Measurements from ENCODE around the gene PIP4K2A.

PIP4K2A gene

DNA sequence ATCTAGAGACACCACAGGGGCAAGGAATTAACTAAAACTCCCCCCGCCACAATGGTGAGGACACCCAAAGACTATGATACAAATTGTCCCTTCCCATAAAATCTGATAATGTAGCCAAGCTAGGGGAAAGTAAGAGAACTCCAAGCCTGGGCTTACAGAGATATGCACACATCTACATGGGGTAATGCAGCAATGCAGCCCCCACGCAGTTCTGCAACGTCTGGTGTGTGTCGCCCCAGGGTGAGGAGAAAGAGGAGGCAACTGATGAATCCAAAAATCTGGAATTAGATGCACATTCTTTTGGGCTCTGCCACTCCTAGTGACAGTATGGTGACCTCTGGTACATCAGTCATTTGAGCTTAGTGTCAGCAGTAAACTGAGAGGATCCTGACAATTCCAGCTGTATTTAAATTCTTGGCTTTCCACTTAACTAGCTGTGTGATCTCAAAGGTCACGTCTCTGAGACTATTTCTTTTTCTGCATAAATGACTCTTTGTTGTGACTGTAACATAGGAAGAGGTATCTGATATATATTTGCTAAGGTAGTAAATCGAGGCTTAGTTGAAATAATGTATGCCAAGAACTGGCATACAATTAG lies 51.5 kb downstream of the PIP4K2A start:
- no peak for DNase-seq

DNA sequence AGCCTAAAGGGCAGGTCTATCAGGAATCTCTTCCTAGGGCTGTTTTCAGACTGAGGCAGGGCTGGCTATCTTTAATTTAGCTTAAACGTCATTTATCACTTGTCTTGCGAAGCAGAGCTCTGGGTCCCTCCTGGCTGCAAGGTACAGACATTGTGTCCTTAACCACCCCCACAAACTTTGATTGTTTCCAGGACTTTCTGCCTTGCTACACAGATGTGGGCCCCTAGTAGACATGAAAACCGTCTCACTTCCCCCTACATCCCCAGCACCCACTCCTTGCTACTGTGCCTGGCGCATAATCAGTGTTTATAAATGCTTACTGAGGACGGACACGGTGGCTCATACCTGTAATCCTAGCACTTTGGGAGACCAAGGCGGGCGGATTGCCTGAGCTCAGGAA lies 54.5 kb downstream of the PIP4K2A start:
- no peak for DNase-seq

DNA sequence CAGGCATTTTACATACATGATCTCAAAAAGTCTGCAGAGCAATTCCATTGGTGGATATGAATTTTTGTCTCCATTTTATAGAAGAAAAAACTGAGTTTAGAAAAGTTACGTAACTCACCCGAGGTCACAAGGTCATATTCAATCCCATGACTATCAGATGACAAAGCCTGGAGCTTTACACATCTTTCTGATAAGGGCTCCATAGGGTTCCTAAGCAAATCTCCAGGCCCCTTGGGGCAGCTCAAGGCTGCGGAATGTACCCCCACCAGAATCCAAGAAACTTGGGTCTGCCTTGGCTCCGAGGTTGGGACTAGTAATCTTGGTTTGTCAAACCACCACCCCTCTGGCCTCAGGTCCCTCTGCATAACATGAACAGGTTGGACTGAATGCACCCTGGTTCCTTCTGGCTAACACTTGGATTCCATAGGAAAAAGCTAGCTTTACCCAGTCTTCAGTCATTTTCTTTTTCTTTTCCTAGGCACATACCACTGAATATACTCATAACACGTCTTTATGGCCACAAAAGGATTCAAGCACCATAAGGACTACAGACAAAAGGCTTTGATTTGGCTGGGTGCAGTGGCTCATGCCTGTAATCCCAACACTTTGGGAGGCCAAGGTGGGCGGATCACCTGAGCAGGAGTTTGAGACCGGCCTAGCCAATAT lies 55.5 kb downstream of the PIP4K2A start:
- no peak for DNase-seq

DNA sequence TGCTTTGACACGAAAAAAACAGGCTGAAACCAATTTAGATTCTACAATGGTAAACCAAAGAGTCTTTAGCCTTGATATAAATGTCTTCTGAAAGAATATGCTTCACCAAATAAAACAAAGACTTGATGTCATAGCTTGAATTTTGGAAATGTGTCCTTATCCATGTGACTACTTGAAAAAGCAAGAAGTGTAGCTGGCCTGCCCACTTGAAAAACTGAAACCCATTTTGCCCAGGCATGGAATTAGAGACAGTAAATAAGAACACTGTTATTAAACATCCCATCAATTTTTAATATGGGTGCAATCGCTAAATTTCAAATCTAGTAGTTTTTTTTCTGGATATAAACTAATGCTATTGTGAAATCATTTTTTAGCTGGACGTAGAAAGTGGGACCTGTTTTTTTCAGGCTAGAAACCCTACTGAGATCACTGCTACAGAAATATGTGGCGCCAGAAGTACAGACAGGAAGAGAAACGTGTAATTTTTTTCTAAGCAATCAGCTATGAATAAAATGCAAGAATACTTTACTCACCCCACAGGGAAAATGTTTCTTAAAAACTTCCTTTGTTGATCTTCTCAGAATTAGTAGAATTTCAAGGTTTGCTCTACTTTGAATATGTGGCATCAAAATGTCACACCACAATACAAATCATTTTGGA lies 56.7 kb downstream of the PIP4K2A start:
- DNase-seq = no peak

DNA sequence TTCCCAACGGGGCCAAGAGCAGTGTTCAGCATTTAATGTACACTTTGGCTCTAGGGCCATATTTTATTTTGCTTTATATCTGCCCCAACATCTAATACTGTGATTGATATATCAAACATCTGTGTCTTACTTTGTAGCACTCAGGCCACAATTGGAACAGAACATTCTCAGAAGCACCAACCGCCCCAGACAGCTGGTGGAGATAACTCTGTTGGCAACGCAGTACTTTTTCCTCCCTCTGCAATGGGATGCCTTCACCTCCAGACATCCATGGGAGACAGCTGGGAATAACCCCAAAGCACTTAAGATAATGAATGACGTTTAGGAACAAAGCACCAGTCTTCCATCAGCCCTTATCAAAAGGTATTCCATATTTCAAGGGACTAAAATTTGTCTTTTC lies 57.4 kb downstream of the PIP4K2A start:
- no peak for DNase-seq

DNA sequence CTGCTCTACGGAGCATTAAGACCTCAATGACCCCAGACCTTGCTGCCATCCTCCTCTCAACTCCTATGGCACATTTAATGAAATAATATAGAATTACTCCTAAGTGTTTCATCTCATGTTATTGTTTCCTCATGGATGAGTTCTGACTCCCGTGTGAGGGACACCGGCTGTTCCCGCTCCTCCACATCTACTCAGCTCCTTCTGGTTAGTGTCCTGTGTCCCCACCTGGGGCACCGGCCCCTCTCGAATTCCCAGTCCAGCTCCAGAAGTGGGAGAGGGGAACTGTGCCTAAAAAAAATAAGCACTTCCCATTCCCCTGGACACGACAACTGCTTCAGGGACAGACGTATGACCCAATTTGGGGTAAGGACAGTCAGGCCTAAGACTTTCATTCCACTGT lies 58.3 kb downstream of the PIP4K2A start:
- DNase-seq = no peak

DNA sequence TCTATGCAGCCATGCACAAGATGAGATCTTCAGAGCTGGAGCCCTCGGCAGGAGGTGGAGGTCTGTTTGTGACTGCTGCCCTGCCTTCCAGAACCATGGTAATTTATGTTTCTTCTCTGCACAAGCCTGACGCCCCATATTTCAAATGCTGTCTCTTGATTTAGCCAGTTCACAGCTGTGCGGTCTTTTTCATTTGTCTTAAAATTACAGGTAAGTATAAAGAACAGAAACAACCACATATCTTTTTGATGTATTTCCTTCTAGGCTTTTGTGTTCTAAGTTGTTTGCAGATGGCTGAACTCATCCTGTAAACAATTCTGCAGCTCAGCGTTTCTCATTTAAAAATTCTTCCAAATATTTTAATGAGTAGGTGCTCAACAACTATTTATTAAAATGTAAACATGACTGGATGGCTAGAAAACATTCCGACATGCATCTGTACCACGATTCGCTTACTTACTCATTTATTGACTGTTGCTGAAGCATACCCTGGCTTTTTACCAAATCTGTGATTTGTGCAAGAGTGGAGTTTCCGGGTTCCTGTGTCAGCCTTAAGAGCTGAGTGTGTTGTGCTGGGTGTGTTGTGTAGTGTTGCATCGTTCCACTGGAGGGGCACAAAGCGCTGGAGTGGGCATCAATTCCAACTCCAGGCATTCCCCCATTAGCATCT lies 58.9 kb downstream of the PIP4K2A start:
- no peak for DNase-seq

DNA sequence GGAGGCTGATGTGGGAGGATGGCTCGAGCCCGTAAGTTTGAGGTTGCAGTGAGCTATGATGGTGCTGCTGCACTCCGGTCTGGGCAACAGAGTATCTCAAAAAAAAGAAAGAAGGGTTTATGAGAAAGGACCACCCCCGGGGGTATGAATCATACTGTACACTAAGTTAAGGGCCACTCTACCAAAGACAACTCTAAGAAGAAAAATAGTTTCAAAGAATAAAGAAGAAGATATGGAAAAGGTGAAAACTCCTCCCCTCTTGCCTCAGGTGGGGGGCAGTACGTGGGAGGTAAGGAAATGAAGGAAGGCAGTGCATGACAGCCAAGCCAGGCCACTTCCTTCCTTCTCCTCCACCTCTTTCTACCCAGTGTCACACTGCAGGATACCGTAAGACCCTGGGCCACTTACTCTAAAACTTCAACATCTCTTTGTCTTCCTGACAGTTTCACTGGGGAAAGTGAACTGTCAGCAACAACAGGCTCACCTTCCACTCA lies 61.3 kb downstream of the PIP4K2A start:
- DNase-seq = peak; percentile 42 to 46

DNA sequence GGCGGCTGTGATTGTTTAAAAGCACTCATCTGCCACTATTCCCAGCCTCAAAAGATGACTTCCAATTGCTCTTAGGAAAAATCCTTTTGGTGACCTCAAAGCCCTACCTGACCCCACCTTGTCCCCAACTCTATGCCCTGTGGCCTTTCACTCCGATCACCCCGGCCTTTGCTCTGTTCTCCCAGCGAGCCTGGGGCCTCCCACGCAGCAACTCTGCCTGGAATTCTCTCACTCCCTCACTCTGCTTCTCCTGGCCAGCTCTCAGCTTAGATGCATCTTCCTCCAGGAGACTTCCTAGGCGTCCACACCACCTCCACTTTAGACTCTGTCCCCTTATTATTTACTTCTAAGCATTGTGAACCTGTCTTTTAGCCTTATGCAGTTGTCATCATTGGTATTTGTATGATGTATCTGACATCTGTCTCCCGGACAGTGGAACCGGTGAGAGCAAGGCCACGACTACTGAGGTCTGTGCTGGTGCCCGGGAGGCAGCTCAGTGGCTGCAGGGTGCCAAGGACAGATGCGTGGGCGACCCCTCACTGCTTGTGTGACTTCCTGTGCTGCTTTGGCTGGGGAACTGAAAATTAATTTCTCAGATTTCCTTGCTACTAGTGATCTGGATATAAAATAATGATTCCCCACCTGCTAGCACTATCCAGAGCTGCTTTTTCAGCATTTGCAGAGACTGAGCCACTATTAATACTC lies 63.0 kb downstream of the PIP4K2A start:
- peak in 1 of 2 donors; percentile 57 for DNase-seq

DNA sequence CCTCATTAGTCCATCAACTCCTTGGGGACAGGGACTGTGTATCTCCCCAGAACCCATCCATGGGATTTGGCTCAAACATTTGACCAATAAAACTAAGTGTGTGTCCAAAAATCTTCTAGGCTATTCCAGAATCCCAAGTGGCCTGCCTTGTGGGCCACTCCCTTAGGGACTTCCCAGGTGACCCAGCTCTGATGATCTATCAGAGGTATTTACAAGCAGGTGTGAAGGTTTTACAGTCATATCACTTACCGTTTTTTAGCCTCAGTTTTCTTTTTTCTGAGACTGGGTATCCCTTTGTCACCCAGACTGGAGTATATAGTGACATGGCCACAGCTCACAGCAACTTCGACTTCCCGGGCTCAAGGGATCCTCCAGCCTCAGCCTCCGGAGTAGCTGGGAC lies 64.4 kb downstream of the PIP4K2A start:
- DNase-seq = no peak

DNA sequence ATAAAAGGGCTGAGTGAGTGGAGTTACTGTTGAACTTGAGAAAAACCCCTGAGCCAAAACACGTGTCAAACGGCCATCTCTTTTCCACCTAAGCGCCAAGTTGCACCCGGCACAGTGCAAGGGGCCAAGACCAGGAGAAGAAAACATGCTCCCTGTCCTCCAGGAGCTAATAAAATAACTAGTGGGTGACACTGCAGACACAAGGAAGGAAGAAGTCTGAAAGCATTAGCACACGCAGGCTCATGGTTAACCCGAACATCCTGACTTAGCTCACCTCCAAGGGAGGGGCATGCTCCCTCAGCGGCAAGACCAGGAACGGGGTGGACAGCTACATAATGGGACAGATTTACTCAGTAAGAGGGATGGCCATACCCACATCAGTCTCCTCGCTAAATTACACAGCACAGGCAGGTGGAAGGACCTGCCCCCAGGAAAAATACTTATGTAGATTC lies 65.0 kb downstream of the PIP4K2A start:
- DNase-seq = peak; percentile 50 to 57

DNA sequence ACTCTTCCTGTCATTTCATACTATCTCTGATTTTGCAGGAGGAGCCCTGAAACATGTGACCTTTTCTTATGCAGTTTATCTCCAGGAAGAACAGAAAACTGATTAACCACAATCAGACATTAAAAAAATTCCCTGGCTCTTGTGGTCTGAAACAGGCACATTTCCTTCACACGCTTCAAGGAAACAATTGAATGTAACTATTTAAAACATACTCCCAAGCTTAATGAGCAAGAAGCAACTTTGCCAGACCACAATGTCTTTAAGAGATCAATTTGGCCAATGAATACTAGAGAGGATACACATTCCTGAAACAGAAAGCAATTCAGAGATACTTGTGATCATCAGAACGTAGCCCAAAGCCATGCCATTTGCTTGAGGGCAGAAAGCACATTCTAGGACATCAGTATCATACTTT lies 65.8 kb downstream of the PIP4K2A start:
- DNase-seq = no peak

DNA sequence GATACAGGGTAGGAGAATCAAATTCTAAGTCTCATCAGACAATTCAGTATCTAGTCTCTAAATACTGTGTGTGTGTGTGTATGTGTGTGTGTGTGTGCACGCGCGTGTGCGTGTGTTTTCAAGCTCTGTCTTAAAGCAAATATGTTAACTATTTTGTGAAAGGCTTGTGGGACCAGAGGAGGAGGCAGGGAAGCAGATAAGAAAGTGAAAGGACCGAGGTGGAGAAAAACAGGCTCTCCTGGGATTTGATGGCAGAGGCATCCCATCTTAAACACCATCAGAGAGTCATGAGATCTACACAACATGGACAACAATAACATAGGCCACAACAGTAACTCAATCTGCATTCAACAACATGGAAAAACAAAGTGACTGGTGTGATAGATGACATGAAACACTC lies 67.1 kb downstream of the PIP4K2A start:
- DNase-seq = no peak

DNA sequence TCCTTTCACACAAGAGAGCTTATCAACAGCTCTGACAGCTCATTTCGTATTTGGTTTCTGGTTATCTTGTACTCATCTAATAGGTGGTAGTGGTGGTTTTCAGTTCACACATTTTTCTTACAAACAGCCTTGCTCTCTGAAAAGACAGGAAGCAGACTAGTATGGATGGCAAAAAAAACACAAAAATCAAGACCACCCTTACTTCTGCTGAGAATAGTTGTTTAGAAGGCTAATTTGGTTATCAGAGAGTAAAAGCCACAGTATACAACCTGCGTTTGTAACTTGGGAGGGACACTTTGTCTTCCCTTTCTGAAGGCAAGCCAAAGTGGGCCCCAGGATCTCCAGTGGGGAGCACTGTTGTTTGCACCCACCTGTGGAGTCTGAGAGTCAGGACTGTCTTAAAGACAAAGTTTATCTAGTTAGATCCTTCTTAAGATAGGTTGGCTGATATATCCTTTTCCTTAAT lies 68.0 kb downstream of the PIP4K2A start:
- no peak for DNase-seq

DNA sequence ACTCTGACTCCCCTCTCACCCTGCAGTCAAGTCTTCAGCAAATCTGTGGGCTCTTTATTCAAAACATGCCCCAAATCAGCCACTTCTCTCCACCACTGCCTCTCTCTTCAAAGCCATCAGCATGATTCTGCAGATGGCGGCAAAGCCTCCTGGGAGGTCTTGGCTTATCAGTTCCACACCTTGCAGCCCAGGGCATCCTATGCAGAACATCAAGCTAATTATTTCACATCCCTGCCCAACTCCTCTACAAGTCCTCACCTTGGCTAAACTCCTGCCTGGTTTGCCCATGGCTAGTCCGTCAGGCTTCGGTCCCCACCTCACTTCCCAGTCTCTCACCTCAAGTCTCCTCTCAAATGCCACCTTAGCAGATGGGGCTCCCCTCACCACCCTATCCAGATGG lies 70.2 kb downstream of the PIP4K2A start:
- no peak for DNase-seq

DNA sequence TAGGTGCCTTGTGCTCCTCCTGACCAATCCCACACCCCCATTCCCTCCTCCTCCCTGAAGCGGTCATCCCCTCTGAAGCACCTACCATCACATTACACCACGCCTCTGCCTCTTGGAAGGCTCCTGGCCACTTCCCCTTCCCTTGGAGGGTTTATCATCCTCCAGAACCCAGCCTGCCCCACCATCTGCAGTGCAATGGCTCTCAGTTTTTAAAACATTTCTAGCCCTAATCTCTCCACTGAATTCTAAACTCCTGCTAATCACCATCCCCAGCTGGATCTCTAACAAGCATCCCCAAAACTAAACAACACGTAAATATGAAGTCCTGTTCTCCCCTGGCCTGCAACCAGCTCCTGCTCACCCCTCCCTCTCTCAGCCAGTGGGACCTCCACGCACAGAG lies 70.6 kb downstream of the PIP4K2A start:
- no peak for DNase-seq

DNA sequence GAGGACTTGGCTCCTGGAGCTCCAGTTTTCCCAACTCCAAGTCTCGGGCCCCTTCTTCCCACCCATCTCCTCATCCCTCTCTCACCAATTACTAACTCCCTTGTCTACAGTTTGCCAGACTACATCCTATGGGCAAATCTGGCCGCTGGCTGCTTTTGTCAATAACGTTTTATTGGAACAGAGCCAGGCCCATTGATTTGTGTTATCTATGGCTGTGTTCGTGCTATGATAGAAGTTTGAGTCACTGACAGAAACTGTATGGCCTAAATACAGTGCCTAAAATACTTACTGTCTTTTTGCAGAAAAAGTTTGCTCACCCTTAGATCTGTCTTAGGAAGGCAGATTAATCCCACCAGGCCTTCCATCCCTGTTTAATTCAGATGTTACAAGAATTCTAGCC lies 71.3 kb downstream of the PIP4K2A start:
- no peak for DNase-seq

DNA sequence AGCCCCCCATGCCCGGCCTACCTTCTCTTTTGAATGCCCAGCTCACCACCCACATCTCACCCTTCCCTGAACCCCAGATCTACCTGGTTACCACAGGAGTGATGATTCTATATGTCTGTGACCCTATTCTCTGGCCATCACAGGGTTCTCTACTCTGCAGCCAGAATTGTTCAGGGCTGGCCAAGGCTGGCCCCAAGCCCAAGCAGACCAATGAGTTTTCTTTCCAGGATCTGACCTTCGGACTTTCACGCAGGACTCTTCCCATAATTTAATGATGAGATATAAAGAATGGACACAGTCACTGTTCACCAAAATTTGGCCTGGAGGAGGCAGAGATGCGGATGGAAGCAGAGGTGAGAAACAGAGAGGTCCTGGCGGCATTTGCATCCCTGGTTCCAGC lies 72.6 kb downstream of the PIP4K2A start:
- no peak for DNase-seq

DNA sequence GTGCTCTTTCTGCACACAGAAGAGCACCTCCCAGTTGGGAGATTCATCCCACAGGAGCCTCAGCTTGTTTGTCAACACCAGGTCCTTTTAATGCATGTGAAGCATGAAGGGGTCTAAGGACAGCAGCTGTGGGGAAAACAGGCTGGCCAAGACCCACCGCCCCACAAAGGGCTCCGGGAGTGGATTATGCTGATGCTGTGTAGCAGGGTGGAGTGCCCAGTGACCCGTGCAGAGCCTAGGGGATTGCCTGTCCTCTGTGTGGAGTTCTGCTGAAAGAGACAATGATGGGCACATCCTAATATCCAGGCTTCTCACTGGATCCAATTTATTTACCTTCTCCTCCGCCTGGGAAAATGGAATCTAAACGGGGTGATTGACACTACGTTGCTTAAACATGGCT lies 74.0 kb downstream of the PIP4K2A start:
- DNase-seq = no peak

DNA sequence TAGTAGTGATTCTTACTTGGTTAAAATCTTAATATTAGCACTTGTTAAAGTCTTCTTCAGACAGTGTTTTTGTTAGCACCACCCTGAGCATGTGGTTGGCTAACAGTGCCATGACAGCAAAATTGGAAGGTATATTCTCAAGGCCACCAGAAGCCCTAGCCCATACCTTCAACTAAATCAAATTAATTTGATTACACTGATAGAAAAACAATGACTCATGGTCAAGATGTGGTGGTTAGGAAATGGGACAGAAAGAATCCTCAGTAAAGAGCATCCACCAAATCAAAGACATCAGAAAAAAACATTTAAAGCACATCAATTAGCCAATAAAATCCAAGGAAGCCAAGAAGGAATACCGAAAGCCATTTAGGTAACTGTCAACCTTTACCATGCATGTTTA lies 75.5 kb downstream of the PIP4K2A start:
- no peak for DNase-seq

DNA sequence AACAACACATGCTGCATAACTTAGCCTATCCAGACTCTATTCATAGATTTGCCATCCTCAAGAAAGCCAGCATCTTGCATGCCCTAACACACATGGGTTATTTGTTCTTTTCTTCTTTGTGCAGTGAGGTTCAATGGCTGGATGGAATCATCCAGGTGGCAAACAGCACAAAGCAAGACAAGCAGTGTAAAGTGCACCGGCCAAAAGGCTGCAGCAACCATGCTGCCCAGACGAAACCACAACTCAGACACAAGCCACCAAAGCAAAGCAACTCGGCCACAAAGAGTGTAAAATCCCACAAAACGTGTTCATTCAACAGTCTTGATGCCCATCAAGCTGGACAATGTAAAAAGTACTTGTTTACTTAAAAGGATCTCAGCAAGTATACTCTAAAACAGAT lies 76.9 kb downstream of the PIP4K2A start:
- no peak for DNase-seq

DNA sequence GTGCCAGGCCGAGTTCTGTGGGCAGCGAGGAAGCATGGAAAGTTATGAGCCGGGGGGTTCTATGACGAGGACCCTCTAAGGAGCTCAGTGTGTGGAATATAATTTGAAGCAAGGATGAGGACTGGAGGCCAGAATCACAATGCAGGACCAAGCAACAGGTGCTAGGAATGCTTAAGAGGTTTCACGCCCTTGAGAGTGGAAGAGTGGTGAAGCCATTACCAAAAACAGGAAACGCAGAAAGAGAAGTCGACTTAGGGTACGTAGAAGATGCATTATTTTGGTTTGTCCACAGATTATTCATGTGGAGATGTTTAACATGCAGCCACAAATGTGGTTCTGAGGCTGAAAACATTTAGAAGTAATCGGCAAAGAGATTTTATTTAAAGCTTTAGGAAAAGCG lies 78.7 kb downstream of the PIP4K2A start:
- no peak for DNase-seq

All from stimulated activated CD4-positive, alpha-beta T cell treated with anti-CD3 and anti-CD28 coated beads, Interleukin-2, amount 100 ng/mL, for 24 hours (primary cell).